Liver (tissue), 3 donors: Measurements from ENCODE around the gene GPD1L.

Source experiments
- ATF3 ChIP-seq: IDR thresholded peaks from 2 replicates; pipeline ENCODE4 v1.6.1; 2016; ENCODE audit warnings: antibody characterized with exemption
- CTCF ChIP-seq: fragments of 150-350 bp; IDR thresholded peaks from 2 replicates; pipeline ENCODE4 v1.5.1; 2017; ENCODE audit warnings: improper control_type of control experiment, low read depth, low read length; ENCODE audit not compliant: missing input control
- EGR1 ChIP-seq, 2 donors: IDR thresholded peaks; 2 replicates each; pipeline ENCODE4 v1.6.1; 2016 to 2018; ENCODE audit warnings: antibody characterized with exemption in 2 of 2, low read depth in 2 of 2
- FOXA1 ChIP-seq: IDR thresholded peaks from 2 replicates; pipeline ENCODE4 v1.6.1; 2016; ENCODE audit warnings: antibody characterized with exemption
- GABPA ChIP-seq, 2 donors: IDR thresholded peaks in 1 of 2; conservative IDR thresholded peaks in 1 of 2; 2 replicates each; pipeline ENCODE4 v1.6.1; 2016; ENCODE audit warnings: antibody characterized with exemption in 2 of 2, mild to moderate bottlenecking in 1 of 2, moderate library complexity in 1 of 2
- HNF4G ChIP-seq: IDR thresholded peaks from 2 replicates; pipeline ENCODE4 v1.6.1; 2016; ENCODE audit warnings: antibody characterized with exemption
- RXRA ChIP-seq, 2 donors: IDR thresholded peaks; 2 replicates each; pipeline ENCODE4 v1.6.1; 2017 to 2018; ENCODE audit warnings: antibody characterized with exemption in 2 of 2, mild to moderate bottlenecking in 1 of 2
- SP1 ChIP-seq: IDR thresholded peaks from 2 replicates; pipeline ENCODE4 v1.6.1; 2018; ENCODE audit warnings: antibody characterized with exemption, mild to moderate bottlenecking
- YY1 ChIP-seq: IDR thresholded peaks from 2 replicates; pipeline ENCODE4 v1.6.1; 2016; ENCODE audit warnings: antibody characterized with exemption, mild to moderate bottlenecking
- ZBTB33 ChIP-seq: IDR thresholded peaks from 2 replicates; pipeline ENCODE4 v1.6.1; 2016; ENCODE audit warnings: antibody characterized with exemption
- TF ChIP-seq, protein P1 (sequence below): IDR thresholded peaks from 2 replicates; pipeline ENCODE4 v1.6.1; 2016; ENCODE audit warnings: antibody characterized with exemption, mild to moderate bottlenecking
- TF ChIP-seq, protein P2 (sequence below): IDR thresholded peaks from 2 replicates; pipeline ENCODE4 v1.6.1; 2016; ENCODE audit warnings: antibody characterized with exemption
- donor health status: healthy.
- donor health status: healthy.

GRCh38 chr3:32186876-32187275 is 80.5 kb downstream of the GPD1L start:
- TF ChIP-seq CTCF = no peak
- no peak for TF ChIP-seq FOXA1
- TF ChIP-seq GABPA (IDR thresholded peaks at IDR 0.05 in 1 of 2, conservative IDR thresholded peaks at IDR 0.05 in 1 of 2) = no peak
- TF ChIP-seq, protein P1, sequence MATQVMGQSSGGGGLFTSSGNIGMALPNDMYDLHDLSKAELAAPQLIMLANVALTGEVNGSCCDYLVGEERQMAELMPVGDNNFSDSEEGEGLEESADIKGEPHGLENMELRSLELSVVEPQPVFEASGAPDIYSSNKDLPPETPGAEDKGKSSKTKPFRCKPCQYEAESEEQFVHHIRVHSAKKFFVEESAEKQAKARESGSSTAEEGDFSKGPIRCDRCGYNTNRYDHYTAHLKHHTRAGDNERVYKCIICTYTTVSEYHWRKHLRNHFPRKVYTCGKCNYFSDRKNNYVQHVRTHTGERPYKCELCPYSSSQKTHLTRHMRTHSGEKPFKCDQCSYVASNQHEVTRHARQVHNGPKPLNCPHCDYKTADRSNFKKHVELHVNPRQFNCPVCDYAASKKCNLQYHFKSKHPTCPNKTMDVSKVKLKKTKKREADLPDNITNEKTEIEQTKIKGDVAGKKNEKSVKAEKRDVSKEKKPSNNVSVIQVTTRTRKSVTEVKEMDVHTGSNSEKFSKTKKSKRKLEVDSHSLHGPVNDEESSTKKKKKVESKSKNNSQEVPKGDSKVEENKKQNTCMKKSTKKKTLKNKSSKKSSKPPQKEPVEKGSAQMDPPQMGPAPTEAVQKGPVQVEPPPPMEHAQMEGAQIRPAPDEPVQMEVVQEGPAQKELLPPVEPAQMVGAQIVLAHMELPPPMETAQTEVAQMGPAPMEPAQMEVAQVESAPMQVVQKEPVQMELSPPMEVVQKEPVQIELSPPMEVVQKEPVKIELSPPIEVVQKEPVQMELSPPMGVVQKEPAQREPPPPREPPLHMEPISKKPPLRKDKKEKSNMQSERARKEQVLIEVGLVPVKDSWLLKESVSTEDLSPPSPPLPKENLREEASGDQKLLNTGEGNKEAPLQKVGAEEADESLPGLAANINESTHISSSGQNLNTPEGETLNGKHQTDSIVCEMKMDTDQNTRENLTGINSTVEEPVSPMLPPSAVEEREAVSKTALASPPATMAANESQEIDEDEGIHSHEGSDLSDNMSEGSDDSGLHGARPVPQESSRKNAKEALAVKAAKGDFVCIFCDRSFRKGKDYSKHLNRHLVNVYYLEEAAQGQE = no peak
- TF ChIP-seq EGR1 (IDR thresholded peaks at IDR 0.05; ENCODE audit: low read depth in 2 of 2) = no peak
- TF ChIP-seq RXRA (IDR thresholded peaks at IDR 0.05) = no peak
- TF ChIP-seq YY1 = no peak
- no peak for TF ChIP-seq ATF3
- no peak for TF ChIP-seq ZBTB33
- no peak for TF ChIP-seq HNF4G
- TF ChIP-seq, protein P2, sequence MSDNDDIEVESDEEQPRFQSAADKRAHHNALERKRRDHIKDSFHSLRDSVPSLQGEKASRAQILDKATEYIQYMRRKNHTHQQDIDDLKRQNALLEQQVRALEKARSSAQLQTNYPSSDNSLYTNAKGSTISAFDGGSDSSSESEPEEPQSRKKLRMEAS = no peak
- no peak for TF ChIP-seq SP1
